Measurements from ENCODE around the gene ARL5A.
"Not testable (repeated sequence)": the region's sequence is repeated elsewhere in the genome, so short reads cannot be mapped to it uniquely, and the experiment has no call there.

DNA sequence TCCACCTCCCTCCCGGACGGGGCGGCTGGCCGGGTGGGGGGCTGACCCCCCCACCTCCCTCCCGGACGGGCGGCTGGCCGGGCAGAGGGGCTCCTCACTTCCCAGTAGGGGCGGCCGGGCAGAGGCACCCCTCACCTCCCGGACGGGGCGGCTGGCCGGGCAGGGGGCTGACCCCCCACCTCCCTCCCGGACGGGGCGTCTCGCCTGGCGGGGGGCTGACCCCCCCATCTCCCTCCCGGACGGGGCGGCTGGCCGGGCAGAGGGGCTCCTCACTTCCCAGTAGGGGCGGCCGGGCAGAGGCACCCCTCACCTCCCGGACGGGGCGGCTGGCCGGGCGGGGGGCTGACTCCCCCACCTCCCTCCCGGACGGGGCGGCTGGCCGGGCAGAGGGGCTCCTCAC is 47.4 kb upstream of the ARL5A start:
- TF ChIP-seq, protein P1, sequence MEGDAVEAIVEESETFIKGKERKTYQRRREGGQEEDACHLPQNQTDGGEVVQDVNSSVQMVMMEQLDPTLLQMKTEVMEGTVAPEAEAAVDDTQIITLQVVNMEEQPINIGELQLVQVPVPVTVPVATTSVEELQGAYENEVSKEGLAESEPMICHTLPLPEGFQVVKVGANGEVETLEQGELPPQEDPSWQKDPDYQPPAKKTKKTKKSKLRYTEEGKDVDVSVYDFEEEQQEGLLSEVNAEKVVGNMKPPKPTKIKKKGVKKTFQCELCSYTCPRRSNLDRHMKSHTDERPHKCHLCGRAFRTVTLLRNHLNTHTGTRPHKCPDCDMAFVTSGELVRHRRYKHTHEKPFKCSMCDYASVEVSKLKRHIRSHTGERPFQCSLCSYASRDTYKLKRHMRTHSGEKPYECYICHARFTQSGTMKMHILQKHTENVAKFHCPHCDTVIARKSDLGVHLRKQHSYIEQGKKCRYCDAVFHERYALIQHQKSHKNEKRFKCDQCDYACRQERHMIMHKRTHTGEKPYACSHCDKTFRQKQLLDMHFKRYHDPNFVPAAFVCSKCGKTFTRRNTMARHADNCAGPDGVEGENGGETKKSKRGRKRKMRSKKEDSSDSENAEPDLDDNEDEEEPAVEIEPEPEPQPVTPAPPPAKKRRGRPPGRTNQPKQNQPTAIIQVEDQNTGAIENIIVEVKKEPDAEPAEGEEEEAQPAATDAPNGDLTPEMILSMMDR (IDR thresholded peaks at IDR 0.05; ENCODE audit: low read depth, low read length), result not testable (repeated sequence)
- TF ChIP-seq MYC (IDR thresholded peaks at IDR 0.05; ENCODE audit: low read depth, low read length), result not testable (repeated sequence)

All from NB4 (cell line).